ENCODE results near the gene CREB3L2. TPM values are rescaled to one million over a fixed set of nuclear protein-coding genes. Genes with fewer than 3 reads are reported as not detected.

The CREB3L2 gene
- polyA plus RNA-seq, 1 of the 3 experiments (the other 2 are of a cell fraction) = 22.9 TPM

GRCh38 chr7:137839903-137840779 is 161.7 kb downstream of the CREB3L2 start:
- peaks cover 8% of the 10 kb centered on the region for H3F3A ChIP-seq (replicated peaks; ENCODE audit: insufficient read depth)
- 88% methylated on average over 6 of the region's 6 CpGs for WGBS (ENCODE audit: low lambda C conversion rate)
- CTCF ChIA-PET = interaction anchor here (0.9 to 2.9 kb wide), 10 partner anchors 9 to 234 kb away, joined by 3 to 11 read pairs (median 4); partner anchors contain the start of gene CREB3L2
- H4K20me1 ChIP-seq (ENCODE audit: insufficient read depth) = no peaks in the 10 kb centered on the region
- H3K9me3 ChIP-seq = no peaks in the 10 kb centered on the region
- peaks cover 6 to 25% of the 10 kb centered on the region in 2 experiments; a peak in 3 of 4 replicates for H3K4me1 ChIP-seq (ENCODE audit: control insufficient read depth in 1 of 2, insufficient read depth in 2 of 2, low read depth in 1 of 2, low read length in 1 of 2)
- no peaks in the 10 kb centered on the region for H3K27me3 ChIP-seq (ENCODE audit: insufficient read depth)
- POLR2A ChIA-PET = interaction anchor here (1.1 kb wide), 1 partner anchor 19 kb away, joined by 4 read pairs; no protein-coding TSS in a partner anchor
- no peak overlapping the region for H2AFZ ChIP-seq (ENCODE audit: low read depth)
- H3K4me2 ChIP-seq = no peak overlapping the region
- no peak for TF ChIP-seq NRF1 (IDR thresholded peaks at IDR 0.05; ENCODE audit: low read depth, low read length)
- H3K9me2 ChIP-seq = no peaks in the 10 kb centered on the region
- DNase-seq = no peak
- H3K9ac ChIP-seq = no peak overlapping the region
- H3K27ac ChIP-seq (ENCODE audit: low read depth in 2 of 2, low read length in 1 of 2) = no peak overlapping the region
- peaks cover 38% of the 10 kb centered on the region; the same call in 1 of the 2 replicates for H3K79me2 ChIP-seq (ENCODE audit: insufficient read depth)
- peaks cover 6 to 11% of the 10 kb centered on the region in 2 experiments for H3K36me3 ChIP-seq (replicated peaks in 1 of 2; ENCODE audit: control insufficient read depth in 1 of 2, insufficient read depth in 2 of 2, low read length in 1 of 2)
- H3K4me3 ChIP-seq (ENCODE audit: low read depth in 2 of 2, low read length in 1 of 2) = no peak overlapping the region

- no peaks in the 10 kb centered on the region for H3K9me2 ChIP-seq
- H2AFZ ChIP-seq (ENCODE audit: low read depth) = no peak overlapping the region
- peaks cover 8 to 17% of the 10 kb centered on the region in 2 experiments for H3K36me3 ChIP-seq (replicated peaks in 1 of 2; ENCODE audit: control insufficient read depth in 1 of 2, insufficient read depth in 2 of 2, low read length in 1 of 2)
- no peak overlapping the region for H3K27ac ChIP-seq (ENCODE audit: low read depth in 2 of 2, low read length in 1 of 2)
- H3K9ac ChIP-seq = no peak overlapping the region
- ChIA-PET CTCF (interaction anchor here (1.1 to 2.3 kb wide), 2 partner anchors 12 to 182 kb away, joined by 3 to 6 read pairs; no protein-coding TSS in a partner anchor), POLR2A (no interaction called here)
- peaks cover 8% of the 10 kb centered on the region for H3F3A ChIP-seq (replicated peaks; ENCODE audit: insufficient read depth)
- peaks cover 2% of the 10 kb centered on the region; the same call in 1 of the 2 replicates for H3K9me3 ChIP-seq
- H3K79me2 ChIP-seq (ENCODE audit: insufficient read depth) = peaks cover 40% of the 10 kb centered on the region; the same call in 1 of the 2 replicates
- DNase-seq = no peak
- H3K27me3 ChIP-seq (ENCODE audit: insufficient read depth) = no peaks in the 10 kb centered on the region
- H3K4me3 ChIP-seq (ENCODE audit: low read depth in 2 of 2, low read length in 1 of 2) = no peak overlapping the region
- H3K4me2 ChIP-seq = no peak overlapping the region
- TF ChIP-seq, protein P1, sequence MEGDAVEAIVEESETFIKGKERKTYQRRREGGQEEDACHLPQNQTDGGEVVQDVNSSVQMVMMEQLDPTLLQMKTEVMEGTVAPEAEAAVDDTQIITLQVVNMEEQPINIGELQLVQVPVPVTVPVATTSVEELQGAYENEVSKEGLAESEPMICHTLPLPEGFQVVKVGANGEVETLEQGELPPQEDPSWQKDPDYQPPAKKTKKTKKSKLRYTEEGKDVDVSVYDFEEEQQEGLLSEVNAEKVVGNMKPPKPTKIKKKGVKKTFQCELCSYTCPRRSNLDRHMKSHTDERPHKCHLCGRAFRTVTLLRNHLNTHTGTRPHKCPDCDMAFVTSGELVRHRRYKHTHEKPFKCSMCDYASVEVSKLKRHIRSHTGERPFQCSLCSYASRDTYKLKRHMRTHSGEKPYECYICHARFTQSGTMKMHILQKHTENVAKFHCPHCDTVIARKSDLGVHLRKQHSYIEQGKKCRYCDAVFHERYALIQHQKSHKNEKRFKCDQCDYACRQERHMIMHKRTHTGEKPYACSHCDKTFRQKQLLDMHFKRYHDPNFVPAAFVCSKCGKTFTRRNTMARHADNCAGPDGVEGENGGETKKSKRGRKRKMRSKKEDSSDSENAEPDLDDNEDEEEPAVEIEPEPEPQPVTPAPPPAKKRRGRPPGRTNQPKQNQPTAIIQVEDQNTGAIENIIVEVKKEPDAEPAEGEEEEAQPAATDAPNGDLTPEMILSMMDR (IDR thresholded peaks at IDR 0.05) = no peak
- TF ChIP-seq FOXJ3 (CRISPR knock-in tag; IDR thresholded peaks at IDR 0.05) (no peak), RAD21 (IDR thresholded peaks at IDR 0.05; ENCODE audit: low read length) (no peak), POLR2AphosphoS5 (IDR thresholded peaks at IDR 0.05; ENCODE audit: low read depth, low read length) (no peak), REST (IDR thresholded peaks at IDR 0.05; ENCODE audit: low read depth, low read length) (no peak), TEAD4 (IDR thresholded peaks at IDR 0.05; ENCODE audit: borderline replicate concordance, insufficient read depth) (no peak), YY1 (IDR thresholded peaks at IDR 0.05; ENCODE audit: low read depth) (no peak), SIN3A (IDR thresholded peaks at IDR 0.05; ENCODE audit: borderline replicate concordance, low read depth, low read length) (no peak), EZH2phosphoT487 (IDR thresholded peaks at IDR 0.05; ENCODE audit: borderline replicate concordance, low read depth) (no peak), FOXM1 (IDR thresholded peaks at IDR 0.05; ENCODE audit: low read depth) (no peak), GATA2 (CRISPR knock-in tag; IDR thresholded peaks at IDR 0.05) (no peak), SMC3 (IDR thresholded peaks at IDR 0.05; ENCODE audit: low read depth, low read length) (no peak), NFIC (IDR thresholded peaks at IDR 0.05; ENCODE audit: borderline replicate concordance) (no peak), EP300 (IDR thresholded peaks at IDR 0.05; ENCODE audit: borderline replicate concordance in 1 of 2, low read depth in 1 of 2, low read length in 1 of 2) (no peak)
- TF ChIP-seq, protein P2, sequence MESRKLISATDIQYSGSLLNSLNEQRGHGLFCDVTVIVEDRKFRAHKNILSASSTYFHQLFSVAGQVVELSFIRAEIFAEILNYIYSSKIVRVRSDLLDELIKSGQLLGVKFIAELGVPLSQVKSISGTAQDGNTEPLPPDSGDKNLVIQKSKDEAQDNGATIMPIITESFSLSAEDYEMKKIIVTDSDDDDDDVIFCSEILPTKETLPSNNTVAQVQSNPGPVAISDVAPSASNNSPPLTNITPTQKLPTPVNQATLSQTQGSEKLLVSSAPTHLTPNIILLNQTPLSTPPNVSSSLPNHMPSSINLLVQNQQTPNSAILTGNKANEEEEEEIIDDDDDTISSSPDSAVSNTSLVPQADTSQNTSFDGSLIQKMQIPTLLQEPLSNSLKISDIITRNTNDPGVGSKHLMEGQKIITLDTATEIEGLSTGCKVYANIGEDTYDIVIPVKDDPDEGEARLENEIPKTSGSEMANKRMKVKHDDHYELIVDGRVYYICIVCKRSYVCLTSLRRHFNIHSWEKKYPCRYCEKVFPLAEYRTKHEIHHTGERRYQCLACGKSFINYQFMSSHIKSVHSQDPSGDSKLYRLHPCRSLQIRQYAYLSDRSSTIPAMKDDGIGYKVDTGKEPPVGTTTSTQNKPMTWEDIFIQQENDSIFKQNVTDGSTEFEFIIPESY (IDR thresholded peaks at IDR 0.05; ENCODE audit: borderline replicate concordance, low read depth) = no peak
- no peaks in the 10 kb centered on the region for H4K20me1 ChIP-seq (ENCODE audit: insufficient read depth)
- H3K4me1 ChIP-seq (ENCODE audit: control insufficient read depth in 1 of 2, insufficient read depth in 2 of 2, low read depth in 1 of 2, low read length in 1 of 2) = peaks cover 6 to 18% of the 10 kb centered on the region in 2 experiments; a peak in 3 of 4 replicates
- 84% methylated on average over 7 of the region's 7 CpGs for WGBS (ENCODE audit: low lambda C conversion rate)
Measured at GRCh38 chr7:137838706-137839315, 163.1 kb downstream of the CREB3L2 start.

All from SK-N-SH (cell line).